Adrenal gland (tissue), 5 donors: ENCODE data around the gene ACBD6.

Experiments
- POLR2A ChIP-seq, 2 donors: fragments of 450-650 bp; IDR thresholded peaks; one replicate each; pipeline ENCODE4 v1.6.1; 2017; ENCODE audit warnings: antibody characterized with exemption in 2 of 2, mild to moderate bottlenecking in 2 of 2, moderate library complexity in 1 of 2
- TF ChIP-seq, protein P1 (sequence below), 6 experiments: fragments of 450-650 bp in 4 of 6; fragments of 200-600 bp in 2 of 6; sonication (generic) in 1 of 6; IDR thresholded peaks; 1 replicate in 5 of 6; 2 replicates in 1 of 6; pipeline versions ENCODE4 v1.5.1 to v1.8.0; 2016 to 2021; ENCODE audit warnings: antibody characterized with exemption in 6 of 6, mild to moderate bottlenecking in 2 of 6, moderate library complexity in 1 of 6
- donor health status: DM: no; HTN: no; CAD: no.

DNA sequence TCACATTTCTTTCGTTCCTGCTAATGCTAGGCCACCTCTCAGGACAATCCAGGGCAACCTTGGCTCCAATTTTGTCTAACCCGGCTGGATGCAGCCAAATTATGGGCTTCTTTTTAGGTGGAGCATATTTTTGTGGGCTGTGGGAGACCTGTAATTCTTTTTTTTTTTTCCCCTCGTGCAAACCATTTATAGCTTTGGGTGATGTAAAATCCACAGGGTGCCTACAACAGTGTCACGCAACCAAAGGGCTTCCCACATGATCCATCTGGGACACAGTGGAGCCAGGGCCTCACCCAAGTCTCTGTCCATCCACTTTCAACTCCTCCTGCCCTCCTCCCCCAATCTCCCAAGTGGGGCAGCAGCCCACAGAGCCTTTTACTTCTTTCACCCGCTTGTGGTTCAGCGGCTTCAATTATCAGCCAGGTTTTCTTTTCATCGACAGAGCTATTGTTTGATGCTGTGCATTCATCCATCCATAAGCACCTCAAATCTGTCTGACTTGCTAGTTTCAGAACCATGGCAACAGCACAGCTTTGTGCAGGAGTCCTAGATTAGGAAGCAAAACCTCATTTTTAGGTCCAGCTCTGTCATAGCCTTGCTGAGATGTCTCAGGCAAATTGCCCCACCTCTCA is 46.4 kb upstream of the ACBD6 start:
- TF ChIP-seq, protein P1, sequence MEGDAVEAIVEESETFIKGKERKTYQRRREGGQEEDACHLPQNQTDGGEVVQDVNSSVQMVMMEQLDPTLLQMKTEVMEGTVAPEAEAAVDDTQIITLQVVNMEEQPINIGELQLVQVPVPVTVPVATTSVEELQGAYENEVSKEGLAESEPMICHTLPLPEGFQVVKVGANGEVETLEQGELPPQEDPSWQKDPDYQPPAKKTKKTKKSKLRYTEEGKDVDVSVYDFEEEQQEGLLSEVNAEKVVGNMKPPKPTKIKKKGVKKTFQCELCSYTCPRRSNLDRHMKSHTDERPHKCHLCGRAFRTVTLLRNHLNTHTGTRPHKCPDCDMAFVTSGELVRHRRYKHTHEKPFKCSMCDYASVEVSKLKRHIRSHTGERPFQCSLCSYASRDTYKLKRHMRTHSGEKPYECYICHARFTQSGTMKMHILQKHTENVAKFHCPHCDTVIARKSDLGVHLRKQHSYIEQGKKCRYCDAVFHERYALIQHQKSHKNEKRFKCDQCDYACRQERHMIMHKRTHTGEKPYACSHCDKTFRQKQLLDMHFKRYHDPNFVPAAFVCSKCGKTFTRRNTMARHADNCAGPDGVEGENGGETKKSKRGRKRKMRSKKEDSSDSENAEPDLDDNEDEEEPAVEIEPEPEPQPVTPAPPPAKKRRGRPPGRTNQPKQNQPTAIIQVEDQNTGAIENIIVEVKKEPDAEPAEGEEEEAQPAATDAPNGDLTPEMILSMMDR (IDR thresholded peaks at IDR 0.05), result no peak
- TF ChIP-seq POLR2A (IDR thresholded peaks at IDR 0.05), result no peak
